ENCODE results near the gene FAAP20. TPM values are rescaled to one million over a fixed set of nuclear protein-coding genes. Genes with fewer than 3 reads are reported as not detected.

Gene FAAP20
- total and polyA plus RNA-seq, 7 donors = 17.8 to 48.1 (median 22.1) TPM

GRCh38 chr1:2155147-2155598 lies 39.4 kb downstream of the FAAP20 start:
- Histone ChIP-seq H3K4me3 (no peak overlapping the region), H3K27me3 (ENCODE audit: insufficient read depth in 3 of 3, low read length in 2 of 3) (peaks cover 0 to 5% (median 3%) of the 10 kb centered on the region in 3 donors), H3K27ac (no peak overlapping the region), H3K36me3 (ENCODE audit: insufficient read depth in 1 of 2, low read depth in 1 of 2) (no peaks in the 10 kb centered on the region), H3K4me1 (no peaks in the 10 kb centered on the region), H3K9me3 (no peaks in the 10 kb centered on the region)
- 97 to 98% (median 97%) methylated on average over 10 of the region's 10 CpGs for WGBS, 3 donors
- TF ChIP-seq, protein P1, sequence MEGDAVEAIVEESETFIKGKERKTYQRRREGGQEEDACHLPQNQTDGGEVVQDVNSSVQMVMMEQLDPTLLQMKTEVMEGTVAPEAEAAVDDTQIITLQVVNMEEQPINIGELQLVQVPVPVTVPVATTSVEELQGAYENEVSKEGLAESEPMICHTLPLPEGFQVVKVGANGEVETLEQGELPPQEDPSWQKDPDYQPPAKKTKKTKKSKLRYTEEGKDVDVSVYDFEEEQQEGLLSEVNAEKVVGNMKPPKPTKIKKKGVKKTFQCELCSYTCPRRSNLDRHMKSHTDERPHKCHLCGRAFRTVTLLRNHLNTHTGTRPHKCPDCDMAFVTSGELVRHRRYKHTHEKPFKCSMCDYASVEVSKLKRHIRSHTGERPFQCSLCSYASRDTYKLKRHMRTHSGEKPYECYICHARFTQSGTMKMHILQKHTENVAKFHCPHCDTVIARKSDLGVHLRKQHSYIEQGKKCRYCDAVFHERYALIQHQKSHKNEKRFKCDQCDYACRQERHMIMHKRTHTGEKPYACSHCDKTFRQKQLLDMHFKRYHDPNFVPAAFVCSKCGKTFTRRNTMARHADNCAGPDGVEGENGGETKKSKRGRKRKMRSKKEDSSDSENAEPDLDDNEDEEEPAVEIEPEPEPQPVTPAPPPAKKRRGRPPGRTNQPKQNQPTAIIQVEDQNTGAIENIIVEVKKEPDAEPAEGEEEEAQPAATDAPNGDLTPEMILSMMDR (IDR thresholded peaks at IDR 0.05) = no peak
- no peak for DNase-seq
- intact Hi-C loops (cut with DNase I) = no loop called here
- ATAC-seq = no peak

DNA sequence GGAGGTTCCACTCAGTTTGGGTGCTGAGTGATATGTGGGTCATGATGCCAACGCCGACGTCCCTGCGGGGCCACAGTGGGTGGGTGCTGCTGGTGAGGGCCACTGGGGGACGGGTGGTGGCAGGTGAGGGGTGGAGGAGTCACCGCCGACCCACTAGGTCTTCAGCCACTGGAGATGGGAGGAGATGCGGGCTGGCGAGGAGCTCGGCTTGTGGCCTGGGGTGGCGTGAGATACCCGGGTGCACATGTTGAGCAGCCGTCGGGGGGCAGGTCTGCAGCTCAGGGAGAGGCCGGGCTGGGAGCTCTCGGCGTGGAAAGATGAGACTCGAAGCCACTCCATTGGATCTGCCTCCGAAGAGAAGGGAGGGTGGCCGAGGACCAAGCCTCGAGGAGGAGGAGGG lies 40.5 kb downstream of the FAAP20 start:
- no peak overlapping the region for H3K4me3 ChIP-seq
- intact Hi-C loops (cut with DNase I) = no loop called here
- 86 to 90% (median 87%) methylated on average over 19 to 21 of the region's 21 CpGs for WGBS, 3 donors

GRCh38 chr1:2152954-2153353 lies 41.6 kb downstream of the FAAP20 start:
- H3K9me3 ChIP-seq = no peaks in the 10 kb centered on the region
- ATAC-seq (no peak), DNase-seq (no peak)
- H3K4me1 ChIP-seq = no peaks in the 10 kb centered on the region
- no peak overlapping the region for H3K4me3 ChIP-seq
- intact Hi-C loops (cut with DNase I) = no loop called here
- peaks cover 0 to 15% (median 1%) of the 10 kb centered on the region in 3 donors for H3K27me3 ChIP-seq (ENCODE audit: insufficient read depth in 3 of 3, low read length in 2 of 3)
- no peaks in the 10 kb centered on the region for H3K36me3 ChIP-seq (ENCODE audit: insufficient read depth in 1 of 2, low read depth in 1 of 2)
- TF ChIP-seq, protein P1 (IDR thresholded peaks at IDR 0.05) = no peak
- 80 to 86% (median 83%) methylated on average over 11 of the region's 11 CpGs for WGBS, 3 donors
- H3K27ac ChIP-seq = no peak overlapping the region

More for the DNA sequence above, 40.5 kb downstream of the FAAP20 start:
- ATAC-seq (no peak), DNase-seq (no peak)
- Histone ChIP-seq H3K4me1 (no peaks in the 10 kb centered on the region), H3K36me3 (ENCODE audit: insufficient read depth in 1 of 2, low read depth in 1 of 2) (no peaks in the 10 kb centered on the region), H3K27ac (no peak overlapping the region), H3K27me3 (ENCODE audit: insufficient read depth in 3 of 3, low read length in 2 of 3) (peaks cover 0 to 10% (median 1%) of the 10 kb centered on the region in 3 donors), H3K9me3 (no peaks in the 10 kb centered on the region)
- TF ChIP-seq, protein P1 (IDR thresholded peaks at IDR 0.05) = no peak

GRCh38 chr1:2151911-2152310 lies 42.7 kb downstream of the FAAP20 start:
- Histone ChIP-seq H3K27ac (no peak overlapping the region), H3K4me3 (no peak overlapping the region), H3K27me3 (ENCODE audit: insufficient read depth in 3 of 3, low read length in 2 of 3) (peaks cover 0 to 15% (median 3%) of the 10 kb centered on the region in 3 donors), H3K9me3 (no peaks in the 10 kb centered on the region), H3K4me1 (no peaks in the 10 kb centered on the region), H3K36me3 (ENCODE audit: insufficient read depth in 1 of 2, low read depth in 1 of 2) (no peaks in the 10 kb centered on the region)
- DNase-seq (no peak), ATAC-seq (no peak)
- TF ChIP-seq, protein P1 (IDR thresholded peaks at IDR 0.05) = no peak
- intact Hi-C loops (cut with DNase I) = no loop called here
- WGBS, 3 donors = 82 to 90% (median 87%) methylated on average over 6 of the region's 6 CpGs

- no peaks in the 10 kb centered on the region for H3K36me3 ChIP-seq (ENCODE audit: insufficient read depth in 1 of 2, low read depth in 1 of 2)
- peaks cover 0 to 15% (median 5%) of the 10 kb centered on the region in 3 donors for H3K27me3 ChIP-seq (ENCODE audit: insufficient read depth in 3 of 3, low read length in 2 of 3)
- H3K27ac ChIP-seq = no peak overlapping the region
- H3K9me3 ChIP-seq = no peaks in the 10 kb centered on the region
- 56 to 64% (median 57%) methylated on average over 10 of the region's 10 CpGs for WGBS, 3 donors
- no peak overlapping the region for H3K4me3 ChIP-seq
- H3K4me1 ChIP-seq = no peaks in the 10 kb centered on the region
- DNase-seq (no peak), ATAC-seq (peak in 1 of 4 donors; percentile 23)
- TF ChIP-seq, protein P1 (IDR thresholded peaks at IDR 0.05) = no peak
- intact Hi-C loops (cut with DNase I) = no loop called here
Measured at GRCh38 chr1:2151252-2151651, 43.3 kb downstream of the FAAP20 start.

Data from psoas muscle (tissue), 8 donors.